NAMALWA (cell line): ENCODE results near the gene DNAH8.
A peak's percentile ranks its signal among the peaks of the same experiment; 100 is the strongest.

Experiments
- DNase-seq: peaks from one replicate; pipeline ENCODE4 v3.0.0-alpha.2; 2015; ENCODE audit warnings: low spot score

DNAH8 gene, protein sequence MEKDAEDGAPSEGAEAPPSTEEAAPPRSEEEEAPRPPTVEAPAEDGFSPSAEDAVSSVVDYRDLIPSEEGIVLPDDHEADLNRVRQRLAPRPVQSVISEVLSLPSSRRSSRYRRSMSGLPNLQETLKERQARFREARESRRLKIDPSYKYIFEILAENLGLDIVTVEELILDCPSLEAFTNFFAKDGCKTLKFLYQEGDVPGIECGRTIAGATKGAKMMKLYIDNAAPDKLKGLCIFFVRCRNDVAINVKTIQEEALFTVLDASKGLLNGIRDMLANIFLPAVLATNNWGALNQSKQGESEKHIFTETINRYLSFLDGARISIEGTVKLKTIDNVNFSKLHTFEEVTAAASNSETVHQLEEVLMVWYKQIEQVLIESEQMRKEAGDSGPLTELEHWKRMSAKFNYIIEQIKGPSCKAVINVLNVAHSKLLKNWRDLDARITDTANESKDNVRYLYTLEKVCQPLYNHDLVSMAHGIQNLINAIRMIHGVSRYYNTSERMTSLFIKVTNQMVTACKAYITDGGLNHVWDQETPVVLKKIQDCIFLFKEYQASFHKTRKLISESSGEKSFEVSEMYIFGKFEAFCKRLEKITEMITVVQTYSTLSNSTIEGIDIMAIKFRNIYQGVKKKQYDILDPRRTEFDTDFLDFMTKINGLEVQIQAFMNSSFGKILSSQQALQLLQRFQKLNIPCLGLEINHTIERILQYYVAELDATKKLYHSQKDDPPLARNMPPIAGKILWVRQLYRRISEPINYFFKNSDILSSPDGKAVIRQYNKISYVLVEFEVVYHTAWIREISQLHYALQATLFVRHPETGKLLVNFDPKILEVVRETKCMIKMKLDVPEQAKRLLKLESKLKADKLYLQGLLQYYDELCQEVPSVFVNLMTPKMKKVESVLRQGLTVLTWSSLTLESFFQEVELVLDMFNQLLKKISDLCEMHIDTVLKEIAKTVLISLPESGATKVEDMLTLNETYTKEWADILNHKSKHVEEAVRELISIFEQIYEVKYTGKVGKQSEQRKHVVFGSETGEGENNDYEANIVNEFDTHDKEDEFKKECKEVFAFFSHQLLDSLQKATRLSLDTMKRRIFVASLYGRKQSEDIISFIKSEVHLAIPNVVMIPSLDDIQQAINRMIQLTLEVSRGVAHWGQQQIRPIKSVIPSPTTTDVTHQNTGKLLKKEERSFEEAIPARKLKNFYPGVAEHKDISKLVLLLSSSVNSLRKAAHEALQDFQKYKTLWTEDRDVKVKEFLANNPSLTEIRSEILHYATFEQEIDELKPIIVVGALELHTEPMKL (N-terminal part only)

DNA sequence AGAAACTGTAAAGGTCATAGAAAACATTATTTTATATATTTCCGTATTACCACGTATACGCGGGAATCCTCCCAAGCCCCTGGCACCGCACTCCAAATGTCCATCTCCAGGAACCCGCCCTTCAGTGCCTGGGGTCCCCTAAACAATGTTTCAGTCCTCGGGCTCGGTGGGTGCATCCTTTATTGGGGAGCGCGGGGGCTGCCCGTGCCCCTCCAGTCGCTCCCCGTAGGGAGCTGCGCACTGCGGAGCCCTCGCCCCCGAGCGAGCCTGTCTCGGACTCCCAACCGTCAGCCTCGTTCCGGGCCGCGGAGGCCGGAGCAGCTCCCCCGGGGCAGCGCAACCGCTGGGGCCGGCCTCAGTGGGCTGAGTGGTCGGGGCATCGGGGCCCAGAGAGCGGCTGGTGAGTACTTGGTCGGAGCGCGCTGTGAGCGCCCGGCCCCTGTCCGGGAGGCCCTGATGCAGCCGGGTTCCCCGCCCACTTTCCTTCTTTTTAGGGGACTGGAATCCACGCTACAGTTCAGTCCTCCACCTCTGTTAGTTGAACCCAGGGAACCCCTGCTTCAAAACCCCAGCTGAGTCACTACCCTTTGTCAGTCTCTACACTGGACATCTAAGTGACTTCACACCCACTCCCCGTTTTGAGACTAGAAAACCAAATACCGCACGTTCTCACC lies at the start of gene DNAH8:
DNAH8 (plus strand) TSS at position 296 of the 674 bp plus-strand sequence. CDS start 7,499 bp downstream, outside the sequence.
- DNase-seq = no peak

DNA sequence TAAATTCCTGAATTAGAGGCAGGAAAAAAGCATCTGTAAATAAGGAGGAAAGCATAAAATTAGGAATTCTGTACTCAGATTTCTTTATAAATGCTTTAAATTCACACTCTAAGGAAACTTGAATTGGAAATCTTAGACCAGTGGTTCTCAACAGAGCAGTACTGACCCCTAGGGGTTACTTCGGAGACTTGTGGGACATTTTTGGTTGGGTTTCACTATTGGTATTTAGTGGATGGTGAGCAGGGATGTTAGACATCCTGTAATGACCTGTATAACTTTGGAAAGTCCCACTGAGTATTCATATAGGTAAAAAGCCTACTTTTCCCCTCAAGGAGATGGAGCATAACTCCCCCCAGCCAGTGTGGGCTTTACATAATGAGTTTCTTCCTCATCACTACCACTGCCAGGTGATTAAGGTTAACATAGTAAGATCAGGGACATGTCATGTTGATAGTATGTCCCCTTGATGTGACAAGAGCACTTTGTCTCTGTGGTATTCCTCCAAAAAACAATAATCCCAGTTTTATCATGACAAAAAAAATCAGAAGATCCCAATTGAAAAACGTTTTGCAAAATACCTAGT lies 43.1 kb upstream of the DNAH8 start:
- DNase-seq = peak; percentile 75

DNA sequence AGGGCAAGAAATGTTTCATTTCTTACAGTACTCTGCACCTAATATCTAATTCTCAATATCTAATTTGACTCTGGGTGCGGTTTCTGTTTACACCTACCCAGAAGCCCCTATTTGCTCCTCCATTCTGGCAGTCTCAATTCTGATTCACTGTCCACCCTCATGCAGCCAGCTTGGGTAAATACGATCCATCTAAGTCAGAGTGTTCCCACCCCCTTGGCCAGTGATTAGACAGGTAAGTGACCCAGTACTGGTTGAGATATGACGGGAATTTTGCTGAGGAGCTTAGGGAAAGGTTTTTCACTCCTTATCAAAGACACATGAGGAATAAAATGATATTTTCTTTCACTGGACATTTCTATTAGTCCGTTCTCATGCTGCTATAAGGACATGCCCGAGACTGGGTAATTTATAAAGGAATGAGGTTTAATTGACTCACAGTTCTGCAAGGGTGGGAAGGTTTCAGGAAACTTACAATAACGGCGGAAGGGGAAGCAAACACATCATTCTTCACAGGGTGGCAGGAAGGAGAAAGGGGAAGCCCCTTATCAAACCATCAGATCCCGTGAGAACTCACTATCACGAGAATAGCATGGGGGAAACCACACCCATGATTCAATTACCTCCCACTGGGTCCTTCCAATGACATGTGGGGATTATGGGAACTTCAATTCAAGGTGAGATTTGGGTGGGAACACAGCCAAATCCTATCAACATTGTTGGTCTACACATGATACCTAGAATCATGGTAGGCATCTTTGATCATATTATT lies 41.5 kb upstream of the DNAH8 start:
- peak; percentile 46 for DNase-seq

DNA sequence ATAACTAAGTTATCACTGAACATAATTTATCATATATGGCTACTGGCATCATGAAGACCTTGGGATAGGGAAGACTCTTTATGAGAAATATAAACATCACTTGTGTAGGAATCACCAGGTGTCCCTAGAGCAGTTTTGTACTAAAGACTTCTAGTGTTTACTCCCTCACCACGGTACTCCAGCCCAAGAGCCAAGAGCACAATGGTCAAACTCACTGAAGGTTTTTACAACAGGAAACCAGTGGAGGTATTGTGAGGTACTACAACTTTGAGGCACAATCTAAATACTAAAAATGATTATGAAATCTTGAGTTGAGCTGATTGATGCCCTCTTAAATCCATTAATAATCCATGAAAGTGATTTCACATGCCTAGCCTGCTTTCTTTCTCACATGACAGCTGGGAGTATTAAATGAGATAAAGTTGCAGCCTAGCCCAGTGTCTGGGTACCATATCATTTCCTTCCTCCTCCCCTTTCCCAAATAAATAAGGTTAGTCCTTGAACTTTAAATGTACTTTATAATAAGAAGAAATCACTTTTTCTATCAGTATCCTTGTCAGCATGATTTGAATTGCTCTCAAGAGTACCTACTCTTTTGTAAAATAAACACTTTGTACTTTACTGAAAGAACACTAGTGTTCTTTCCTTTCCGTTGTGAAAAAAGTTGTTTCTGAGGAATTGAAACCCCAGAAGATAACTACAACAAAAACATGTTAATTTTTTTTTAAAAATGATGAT lies 38.7 kb upstream of the DNAH8 start:
- no peak for DNase-seq

DNA sequence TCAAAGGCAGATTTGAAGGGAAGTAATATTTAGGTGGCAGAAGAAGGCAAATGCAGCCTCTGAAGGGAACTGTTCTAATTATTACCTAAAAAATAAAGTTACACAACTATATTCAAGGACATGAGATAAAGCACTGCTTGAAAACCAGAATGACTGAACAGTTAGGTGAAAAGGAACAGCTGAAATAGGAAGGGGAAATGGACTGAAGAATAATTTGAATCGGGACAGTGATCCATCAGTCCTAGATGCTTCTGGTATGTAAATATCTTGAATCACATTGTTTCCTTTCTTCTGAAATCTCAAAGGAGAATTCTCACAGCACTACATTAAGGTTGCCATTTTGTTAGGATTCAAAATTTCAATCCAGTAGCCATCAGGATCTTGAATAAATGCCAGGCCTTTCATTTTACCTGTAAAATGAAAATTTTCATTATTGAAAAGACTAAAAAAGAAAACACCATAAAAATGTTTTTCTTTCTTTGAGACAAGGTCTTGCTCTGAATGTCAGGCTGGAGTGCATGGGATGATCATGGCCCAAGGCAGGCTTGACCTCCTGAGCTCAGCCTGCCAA lies 38.1 kb upstream of the DNAH8 start:
- no peak for DNase-seq

DNA sequence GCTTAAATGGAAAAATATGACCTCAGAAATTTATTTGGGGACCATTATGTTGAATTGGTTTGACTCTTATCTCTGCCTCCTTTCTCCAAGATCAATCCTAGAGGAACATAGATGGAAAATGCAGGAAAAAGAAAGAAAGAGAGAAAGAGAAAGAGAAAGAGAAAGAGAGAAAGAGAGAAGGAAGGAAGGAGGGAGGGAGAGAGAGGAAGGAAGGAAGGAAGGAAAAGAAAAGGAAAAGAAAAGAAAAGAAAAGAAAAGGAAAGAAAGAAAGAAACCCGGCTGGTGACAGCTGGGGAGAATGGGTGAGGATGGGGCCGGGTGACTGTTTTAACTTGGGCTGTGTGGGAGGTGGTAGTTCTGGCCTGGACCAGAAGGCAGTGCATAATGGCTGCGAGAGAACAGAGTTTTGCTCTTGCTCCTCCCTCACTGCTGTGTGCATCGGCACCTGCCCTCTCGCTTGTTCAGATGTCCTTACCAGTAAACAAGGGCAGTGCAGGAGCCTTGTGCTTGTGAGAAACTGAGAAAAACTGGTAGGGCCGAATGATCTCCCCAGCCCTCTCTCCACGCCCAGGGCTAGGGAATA lies 36.8 kb upstream of the DNAH8 start:
- no peak for DNase-seq

DNA sequence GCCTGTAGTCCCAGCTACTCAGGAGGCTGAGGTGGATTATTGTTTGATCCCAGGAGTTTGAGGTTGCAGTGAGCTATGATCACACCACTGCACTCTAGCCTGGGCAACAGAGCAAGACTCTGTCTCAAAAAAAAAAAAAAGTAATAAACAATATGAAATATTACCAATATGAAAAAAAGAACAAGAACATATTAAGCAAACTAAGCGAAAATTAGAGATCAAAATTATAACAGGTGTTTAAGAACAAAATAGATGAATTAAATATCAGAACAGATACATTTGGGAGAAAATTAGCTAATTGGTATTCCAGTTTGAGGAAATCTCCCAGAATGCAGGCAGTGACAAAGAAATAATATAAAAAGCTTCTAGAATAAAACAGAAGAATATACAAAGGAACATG lies 35.4 kb upstream of the DNAH8 start:
- no peak for DNase-seq

DNA sequence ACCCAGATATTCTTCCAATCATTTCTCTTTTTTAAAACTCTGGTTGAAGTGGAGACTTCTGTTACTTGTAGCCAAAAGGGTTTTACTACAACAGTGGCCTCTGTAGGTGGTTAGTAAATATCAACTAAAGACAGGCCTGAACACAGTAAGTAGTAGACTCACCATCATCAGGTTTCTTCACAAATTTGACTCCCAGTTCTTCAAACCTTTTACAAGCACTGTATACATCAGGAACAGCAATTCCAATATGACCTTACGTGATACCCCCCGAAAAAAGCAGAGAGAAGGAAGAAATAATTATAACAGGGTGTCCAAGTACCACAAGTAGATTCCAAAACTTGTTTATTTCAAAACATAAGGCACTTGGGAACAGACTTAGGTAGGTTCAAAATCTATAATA lies 33.3 kb upstream of the DNAH8 start:
- no peak for DNase-seq

DNA sequence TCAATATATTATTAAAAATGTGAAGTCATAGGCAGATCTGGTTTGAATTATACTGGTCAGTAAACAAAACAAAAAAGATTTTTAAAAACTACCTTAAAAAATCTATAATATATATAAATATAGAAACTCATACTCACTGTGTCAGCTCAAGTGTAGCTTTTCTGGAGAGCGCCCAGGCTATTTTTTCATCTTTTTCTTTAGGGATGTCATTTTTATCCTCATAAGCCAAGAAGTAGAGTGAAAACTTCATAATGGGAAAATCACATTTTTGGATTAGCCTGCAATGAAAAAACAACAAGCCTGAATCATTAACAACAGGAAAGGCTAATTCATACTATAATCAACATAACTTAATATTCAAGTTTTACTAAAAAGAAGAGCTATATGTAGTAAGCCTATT lies 30.9 kb upstream of the DNAH8 start:
- DNase-seq = no peak

DNA sequence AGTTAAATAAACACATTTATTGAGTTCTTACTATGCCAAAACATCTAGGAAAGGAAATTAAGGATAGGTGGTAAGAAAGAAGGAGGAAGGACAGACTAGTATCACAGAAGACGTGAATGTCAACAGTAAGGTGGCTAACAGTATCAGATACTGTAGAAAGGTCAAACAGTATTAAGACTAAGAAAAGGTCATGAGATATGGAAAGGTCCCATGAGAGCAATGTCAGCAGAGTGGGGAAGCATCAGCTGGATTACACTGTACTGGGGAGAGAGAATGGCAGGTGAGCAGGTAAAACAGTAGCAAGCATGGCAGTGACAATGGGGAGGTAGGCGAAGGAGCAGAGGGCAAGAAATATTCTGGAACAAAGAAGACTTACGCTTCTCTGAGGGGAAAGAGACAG lies 30.2 kb upstream of the DNAH8 start:
- no peak for DNase-seq

DNA sequence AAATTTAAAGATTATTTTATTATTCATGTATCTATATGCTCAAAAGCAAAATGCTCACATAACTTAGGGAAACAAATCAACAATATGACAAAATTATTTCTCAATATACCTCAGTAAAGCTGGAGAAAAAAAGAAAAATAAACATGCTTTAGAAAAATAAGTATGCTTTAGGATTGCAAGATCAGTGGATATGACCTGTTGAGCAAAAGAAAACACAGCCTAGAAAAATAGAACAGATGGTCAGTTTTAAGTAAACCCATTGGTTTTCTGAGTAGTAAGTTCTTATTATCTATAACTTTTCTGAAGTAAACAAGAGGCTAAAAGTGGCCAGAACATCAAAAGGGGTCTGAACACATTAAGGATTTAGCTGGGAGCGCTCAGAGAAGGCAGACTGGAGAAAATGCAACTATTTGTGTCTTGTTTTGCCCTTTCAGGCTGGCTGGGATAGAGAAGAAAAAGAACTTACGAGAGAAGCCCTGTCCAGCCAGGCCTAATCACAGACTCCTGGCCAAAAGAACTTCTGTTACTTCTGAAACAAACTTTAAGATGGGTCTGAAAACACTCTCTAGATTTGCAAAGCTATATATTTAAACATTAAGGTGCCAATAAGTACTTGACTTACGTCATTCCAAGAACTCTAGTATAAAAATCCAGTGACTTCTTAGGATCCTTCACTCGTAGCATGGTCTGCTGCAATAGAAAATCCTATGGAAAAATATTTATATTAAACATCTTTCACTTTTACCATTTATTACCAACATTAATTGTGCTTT lies 28.7 kb upstream of the DNAH8 start:
- no peak for DNase-seq

DNA sequence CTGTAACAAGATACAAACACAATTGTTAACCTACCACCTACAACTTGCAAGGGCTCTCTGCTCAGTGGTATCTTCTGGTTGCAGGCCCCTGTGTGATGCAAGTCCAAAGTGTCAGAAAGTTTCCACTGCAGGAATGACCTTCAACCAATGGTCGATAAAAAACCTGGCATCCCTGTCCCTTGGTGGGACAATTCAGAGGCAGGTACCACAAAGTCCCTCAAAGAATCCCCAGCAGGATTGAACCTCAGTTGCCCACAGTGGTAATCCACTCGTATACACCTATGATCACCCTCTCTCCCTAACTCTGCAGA lies 28.1 kb upstream of the DNAH8 start:
- DNase-seq = no peak

DNA sequence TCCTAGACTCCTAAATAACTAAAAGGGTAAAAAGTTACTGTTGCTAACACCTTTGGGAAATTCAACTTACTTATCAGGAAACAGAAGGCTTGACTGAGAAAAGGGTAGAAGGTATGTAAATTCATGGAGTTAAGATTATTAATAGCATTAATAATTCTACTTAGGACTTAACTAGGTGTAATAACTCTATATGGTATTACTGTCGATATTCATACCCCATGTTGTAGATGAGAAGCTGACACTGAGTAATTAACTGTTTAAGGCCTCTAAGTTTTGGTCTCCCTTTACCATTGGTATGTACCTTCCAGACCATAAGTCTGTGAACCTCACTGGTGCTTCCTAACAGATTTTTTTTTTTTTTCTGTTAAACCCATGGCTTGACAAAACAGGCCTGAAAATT lies 27.6 kb upstream of the DNAH8 start:
- no peak for DNase-seq

DNA sequence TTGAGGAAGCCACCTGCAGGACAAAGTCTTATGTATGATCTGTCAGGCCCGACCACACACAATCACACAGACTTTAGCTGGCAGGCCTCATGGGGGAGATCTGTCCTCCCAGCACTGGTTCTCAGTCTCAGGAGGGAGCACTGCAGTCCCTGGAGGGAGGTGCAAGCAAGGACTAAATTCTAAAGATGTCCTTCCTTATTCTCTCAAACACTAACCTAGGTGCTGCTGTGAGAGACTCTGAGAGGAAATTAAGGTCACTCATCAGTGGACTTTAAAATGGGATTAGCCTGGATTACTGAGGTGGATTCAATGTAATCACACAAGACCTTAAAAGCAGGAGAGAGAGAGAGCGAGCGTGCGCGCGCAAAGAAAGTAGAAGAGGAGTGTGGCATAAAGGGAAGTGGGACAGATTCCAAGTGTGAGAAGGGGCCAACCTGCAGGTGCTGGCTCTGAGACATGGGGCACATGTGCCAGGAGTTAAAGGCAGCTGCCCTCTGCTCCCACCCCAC lies 26.5 kb upstream of the DNAH8 start:
- peak; percentile 62 for DNase-seq

DNA sequence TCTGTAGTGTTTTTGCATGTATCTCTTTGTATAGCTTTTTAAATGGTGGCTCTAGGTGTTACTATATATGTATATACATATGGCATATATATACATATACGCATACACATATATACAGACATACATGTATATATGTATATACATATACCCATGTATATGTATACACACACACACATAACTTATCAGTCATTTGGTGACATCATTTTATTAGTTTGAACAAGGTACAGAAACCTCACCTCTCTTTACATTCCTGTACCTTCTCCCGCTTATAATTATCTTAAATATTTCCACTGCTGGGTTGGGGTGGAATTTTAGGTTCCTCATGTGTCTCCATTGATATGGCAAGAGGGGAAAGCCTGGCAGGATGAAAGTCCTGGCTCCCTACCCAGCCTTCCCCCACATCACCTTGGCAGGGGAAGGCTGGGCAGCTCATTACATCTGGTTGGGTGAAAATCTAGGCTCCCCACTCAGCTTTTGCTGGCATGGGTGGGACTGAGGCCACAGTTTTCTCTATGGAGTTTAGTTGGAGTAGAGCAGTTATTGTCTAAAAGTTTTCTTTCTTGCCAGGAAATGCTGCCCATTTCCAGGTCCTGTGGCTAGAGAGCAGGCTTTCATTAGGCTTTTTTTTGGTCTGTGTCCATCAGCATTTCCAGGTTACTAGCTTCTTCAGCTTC lies 19.7 kb upstream of the DNAH8 start:
- DNase-seq = no peak

DNA sequence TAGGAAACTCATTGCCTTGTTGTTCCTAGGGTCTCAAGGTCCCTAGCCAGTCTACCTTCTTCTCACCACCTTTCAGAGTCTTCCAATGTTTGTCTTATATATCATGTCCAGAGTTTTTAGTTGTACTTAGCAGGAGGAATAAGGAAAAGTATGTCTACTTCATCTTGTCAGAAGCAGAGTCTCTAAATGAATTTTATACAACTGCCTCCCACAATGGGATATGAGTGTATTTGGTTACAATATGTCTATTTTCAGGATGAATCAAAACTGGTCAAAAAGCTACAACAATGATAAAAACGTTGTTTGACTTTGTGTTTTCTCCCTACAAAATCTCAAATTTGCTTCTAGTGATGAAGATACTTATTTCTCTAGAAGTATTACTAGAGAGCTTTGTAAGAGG lies 19.2 kb upstream of the DNAH8 start:
- no peak for DNase-seq

DNA sequence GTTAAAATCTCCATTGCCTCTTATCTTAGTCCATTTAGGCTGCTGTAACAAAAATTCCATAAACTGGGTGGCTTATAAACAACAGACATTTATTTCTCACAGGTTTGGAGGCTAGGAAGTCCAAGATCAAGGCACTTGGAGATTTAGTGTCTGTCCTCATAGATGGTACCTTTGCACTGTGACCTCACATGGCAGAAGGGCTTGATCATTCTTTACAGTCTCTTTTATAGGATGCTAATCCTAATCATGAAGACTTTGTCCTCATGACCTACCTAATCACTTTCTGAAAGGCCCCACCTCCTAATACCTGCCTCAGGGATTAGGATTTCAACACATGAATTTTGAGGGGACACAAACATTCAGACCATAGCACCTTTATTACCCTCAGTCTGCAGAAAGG lies 18.8 kb upstream of the DNAH8 start:
- DNase-seq = no peak

DNA sequence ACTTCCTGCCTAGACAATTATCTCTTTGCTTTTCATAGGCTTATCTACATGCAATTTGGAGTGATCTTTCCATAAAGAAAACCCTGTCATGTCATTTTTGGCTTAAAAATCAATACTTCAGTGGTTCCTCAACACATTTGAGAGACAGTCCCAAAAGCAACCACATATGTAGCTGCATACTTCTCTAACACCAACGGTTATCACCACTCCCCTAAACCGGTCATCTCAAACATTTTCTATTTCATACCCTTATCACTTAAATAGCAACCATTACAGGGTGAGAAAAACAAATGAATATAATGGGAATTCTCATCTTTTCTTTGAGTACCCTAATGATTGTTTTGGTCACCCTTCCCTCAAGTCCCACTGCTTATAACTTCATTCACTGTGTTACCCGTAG lies 17.3 kb upstream of the DNAH8 start:
- no peak for DNase-seq
